Keratinocyte (primary cell): ENCODE results near the gene KLHL3.

Experiments used
- EZH2 ChIP-seq: IDR thresholded peaks from one replicate; pipeline ENCODE4 v1.6.1; 2012; ENCODE audit warnings: inconsistent platforms, mild to moderate bottlenecking, low read length, moderate library complexity
- TF ChIP-seq, protein P1 (sequence below), 3 experiments: IDR thresholded peaks in 1 of 3; conservative IDR thresholded peaks in 1 of 3; optimal IDR thresholded peaks in 1 of 3; 2 replicates in 2 of 3; 3 replicates in 1 of 3; pipeline versions ENCODE3 to v1.5.1; 2011; ENCODE audit warnings: low read length in 3 of 3, mild to moderate bottlenecking in 3 of 3, moderate library complexity in 2 of 3, control low read depth in 1 of 3, inconsistent platforms in 1 of 3; ENCODE audit not compliant: insufficient read depth in 2 of 3; ENCODE audit errors: extremely low read depth in 1 of 3

DNA sequence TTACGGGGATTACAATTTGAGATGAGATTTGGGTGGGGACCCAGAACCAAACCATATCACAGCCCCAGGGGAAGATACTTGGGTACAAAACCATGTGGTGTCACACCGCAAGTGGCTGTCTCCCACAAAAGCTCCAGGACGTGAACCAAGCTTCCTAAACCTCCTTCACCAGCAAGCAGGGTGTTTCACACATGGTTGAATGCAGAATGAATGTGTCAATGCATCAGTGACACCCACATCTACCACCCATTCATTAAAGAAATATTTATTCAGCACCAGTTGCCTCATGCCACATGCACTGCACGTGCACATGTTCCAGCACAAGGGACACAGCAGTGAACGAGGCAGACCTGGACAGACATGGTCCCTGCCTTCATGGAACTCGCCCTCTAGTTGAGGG lies 165.8 kb downstream of the KLHL3 start:
- TF ChIP-seq, protein P1, sequence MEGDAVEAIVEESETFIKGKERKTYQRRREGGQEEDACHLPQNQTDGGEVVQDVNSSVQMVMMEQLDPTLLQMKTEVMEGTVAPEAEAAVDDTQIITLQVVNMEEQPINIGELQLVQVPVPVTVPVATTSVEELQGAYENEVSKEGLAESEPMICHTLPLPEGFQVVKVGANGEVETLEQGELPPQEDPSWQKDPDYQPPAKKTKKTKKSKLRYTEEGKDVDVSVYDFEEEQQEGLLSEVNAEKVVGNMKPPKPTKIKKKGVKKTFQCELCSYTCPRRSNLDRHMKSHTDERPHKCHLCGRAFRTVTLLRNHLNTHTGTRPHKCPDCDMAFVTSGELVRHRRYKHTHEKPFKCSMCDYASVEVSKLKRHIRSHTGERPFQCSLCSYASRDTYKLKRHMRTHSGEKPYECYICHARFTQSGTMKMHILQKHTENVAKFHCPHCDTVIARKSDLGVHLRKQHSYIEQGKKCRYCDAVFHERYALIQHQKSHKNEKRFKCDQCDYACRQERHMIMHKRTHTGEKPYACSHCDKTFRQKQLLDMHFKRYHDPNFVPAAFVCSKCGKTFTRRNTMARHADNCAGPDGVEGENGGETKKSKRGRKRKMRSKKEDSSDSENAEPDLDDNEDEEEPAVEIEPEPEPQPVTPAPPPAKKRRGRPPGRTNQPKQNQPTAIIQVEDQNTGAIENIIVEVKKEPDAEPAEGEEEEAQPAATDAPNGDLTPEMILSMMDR (optimal IDR thresholded peaks at IDR 0.05 in 1 of 3, IDR thresholded peaks at IDR 0.05 in 1 of 3, conservative IDR thresholded peaks at IDR 0.05 in 1 of 3; ENCODE audit: extremely low read depth in 1 of 3, insufficient read depth in 2 of 3, low read length in 3 of 3), result no peak
- no peak for TF ChIP-seq EZH2
